Stimulated activated CD8-positive, alpha-beta memory T cell treated with anti-CD3 and anti-CD28 coated beads, Interleukin-15, amount 100 ng/mL, for 1 hour (primary cell): ENCODE results near the gene CHID1.

Experiments used
- DNase-seq: peaks from one replicate; pipeline ENCODE4 v3.0.0-alpha.2; 2020; ENCODE audit warnings: low read depth

The CHID1 gene

GRCh38 chr11:910589-911030 lies at the start of gene CHID1:
CHID1 (minus strand) TSS chr11:910810; CDS start chr11:904816, 5,994 bp downstream.
- DNase-seq: peak; percentile 59

DNA sequence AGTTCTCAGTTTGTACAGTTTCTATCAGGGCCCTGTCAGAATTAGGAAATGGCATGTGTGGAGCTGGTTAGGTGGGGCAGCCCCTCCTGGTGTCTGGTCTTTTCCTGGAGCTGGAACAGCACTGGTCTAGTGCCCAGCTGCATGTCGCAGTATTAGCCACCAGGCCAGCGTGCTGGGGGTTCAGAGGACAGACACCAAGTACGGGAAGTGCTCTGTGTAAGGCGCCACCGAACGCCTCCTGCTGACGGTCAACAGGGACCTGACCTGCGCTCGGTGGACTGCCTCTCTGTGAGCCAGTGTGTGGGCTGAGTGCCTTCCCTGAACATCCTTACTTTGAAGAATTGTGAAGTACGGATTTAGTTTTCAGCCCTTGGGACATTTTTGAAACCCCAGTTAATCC lies 49.0 kb upstream of the CHID1 start:
- no peak for DNase-seq

- DNase-seq: no peak
Observed at GRCh38 chr11:959027-959426, 48.4 kb upstream of the CHID1 start.

DNA sequence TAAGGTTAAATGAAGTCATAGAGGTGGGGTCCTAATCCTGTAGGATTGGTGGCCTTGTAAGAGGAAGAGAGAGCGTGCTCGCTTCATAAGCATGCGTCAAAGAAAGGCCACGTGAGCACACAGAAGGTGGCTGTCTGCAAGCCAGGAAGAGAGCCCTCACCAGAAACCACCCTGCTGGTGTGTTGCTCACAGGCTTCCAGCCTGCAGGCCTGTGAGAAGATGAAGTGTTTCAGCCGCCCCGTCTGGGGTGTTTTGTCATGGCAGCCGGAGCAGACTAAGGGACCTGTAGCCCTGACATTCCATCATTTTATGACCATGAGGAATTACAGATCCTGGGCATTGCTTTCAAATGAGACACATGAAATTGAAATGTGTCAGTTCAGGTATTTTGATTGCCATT lies 47.5 kb upstream of the CHID1 start:
- DNase-seq: no peak

- no peak for DNase-seq
Observed at GRCh38 chr11:957212-957920, 46.8 kb upstream of the CHID1 start.

DNA sequence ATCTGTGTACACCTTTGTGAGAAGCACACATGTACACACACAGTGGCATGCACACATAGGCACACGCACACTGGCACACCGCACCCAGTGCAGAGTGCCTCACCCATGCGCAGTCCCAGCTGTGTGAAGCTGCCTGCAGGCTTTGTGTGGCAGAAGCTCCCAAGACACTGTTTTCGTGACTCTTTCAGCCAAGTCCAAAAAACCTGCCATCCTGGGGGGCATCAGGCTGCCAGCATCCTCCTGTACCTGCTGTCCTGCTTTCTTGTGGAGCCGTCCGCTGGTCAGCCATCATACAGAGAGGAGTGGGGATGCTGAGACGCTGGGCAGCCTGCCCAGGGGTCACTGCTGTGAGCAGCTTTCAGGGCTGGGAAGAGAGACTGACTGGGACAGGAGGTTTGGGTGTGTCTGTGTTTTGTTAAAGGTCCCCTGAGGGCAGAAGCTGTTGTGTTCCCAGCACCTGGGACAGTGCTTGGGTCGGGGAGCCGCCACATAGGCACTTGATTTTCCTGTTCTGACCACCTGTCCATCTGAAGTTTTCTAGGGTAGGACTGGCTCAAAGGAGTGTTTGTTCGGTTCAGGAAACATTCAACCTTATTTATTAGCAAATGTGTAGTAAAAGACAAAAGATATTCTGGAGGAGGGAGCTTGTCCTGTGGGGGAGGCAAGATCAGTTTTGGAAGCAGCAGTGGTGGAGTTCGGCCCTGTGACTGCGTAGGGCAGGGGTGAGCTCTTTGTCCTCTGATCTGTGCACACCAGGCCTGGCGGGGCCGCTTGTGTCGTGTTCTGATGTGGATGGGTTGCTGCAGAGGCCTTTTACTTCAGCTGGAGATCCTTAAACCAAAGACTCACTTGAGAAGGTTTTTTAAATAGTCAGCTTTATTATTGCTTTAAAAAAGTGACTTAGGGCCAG lies 44.8 kb upstream of the CHID1 start:
- DNase-seq: no peak

DNA sequence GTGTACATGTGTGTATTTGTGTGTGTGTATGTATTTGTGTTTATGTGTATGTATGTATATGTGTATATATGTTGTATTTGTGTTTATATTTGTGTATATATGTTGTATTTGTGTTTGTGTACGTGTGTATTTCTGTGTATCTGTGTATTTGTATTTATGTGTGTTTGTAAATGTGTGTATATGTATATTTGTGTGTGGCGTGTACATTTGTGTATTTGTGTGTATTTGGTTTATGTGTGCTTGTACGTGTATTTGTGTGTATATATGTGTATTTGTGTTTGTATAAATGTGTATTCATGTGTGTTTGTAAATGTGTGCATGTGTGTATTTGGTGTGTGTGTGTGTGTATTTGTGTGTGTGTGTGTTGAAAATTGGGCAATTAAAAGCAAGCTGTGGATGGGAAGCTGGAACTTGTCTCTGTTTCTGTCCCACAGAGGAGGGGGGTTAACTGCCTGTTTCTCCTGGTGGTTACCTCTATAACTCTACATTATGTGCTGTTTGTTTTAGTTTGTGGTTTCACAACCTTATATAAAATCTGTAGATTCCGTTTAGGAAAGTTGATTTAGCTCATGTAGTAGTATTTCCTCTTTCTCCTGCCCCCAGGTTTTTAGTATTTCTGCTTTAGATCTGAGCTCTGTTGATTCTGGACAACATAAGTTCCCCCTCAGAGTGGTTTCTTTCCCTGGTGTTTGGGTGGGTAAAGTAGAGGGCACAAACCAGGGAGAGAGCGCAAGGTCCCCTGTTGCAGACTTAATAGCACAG lies 44.0 kb upstream of the CHID1 start:
- DNase-seq: no peak

- no peak for DNase-seq
Observed at GRCh38 chr11:953512-953911, 42.9 kb upstream of the CHID1 start.

DNA sequence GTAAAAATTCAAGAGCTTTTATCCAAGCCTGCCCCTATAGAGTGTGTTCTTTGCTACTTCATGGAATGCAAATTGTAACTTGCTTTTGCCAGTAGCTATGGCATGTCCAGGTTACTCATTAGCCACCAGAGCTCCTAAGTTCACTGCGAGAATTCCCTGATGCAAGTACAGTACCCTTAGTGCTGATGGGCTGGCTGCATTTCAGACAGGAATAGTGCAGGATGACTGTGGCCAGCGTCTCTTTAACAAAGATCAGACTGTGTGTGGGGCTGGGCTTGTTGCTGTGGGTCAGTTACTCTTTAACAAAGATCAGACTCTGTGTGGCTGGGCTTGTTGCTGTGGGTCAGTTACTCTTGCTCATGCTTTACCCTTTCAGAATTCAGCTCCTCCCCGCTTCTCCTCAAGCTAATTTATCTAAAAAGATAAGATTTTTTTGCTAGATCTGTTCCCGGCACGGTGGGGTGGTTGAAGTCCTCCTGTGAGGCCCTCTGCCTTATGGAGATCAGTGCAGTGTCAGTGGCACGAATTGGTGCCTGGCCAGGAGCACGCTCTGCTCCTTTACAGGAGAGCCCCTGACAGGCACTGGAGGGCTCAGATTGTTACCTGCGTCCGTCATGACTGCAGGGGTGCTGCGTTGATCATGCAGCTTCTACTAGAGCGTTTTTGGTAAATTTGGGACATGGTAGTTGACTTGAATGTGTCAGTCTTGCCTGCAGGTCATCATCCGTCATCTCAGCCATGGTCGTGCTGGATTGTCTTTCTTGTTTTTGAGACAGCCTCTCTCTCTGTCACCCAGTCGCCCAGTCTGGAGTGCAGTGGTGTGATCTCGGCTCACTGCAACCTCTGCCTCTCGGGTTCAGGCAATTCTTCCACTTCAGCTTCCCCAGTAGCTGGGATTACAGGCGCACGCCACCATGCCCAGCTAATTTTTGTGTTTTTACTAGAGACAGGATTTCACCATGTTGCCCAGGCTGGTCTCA lies 42.1 kb upstream of the CHID1 start:
- no peak for DNase-seq

- no peak for DNase-seq
Observed at GRCh38 chr11:951507-951906, 40.9 kb upstream of the CHID1 start.

DNA sequence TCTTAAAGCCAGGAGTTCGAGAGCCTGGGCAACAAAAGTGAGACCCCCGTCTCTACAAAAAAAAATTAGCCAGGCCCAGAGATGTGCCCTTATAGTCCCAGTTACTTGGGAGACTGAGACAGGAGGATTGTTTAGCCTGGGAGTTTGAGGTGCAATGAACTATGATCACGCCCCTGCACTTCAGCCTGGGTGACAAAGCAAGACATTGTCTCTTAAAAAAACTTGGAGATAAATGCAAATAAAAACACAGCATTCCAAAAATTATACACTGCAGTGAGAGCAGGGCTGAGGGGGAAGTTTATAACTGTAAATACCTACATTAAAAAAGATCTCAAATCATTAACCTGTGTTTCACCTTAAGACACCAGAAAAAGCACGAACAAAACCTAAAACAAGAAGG lies 37.1 kb upstream of the CHID1 start:
- no peak for DNase-seq

DNA sequence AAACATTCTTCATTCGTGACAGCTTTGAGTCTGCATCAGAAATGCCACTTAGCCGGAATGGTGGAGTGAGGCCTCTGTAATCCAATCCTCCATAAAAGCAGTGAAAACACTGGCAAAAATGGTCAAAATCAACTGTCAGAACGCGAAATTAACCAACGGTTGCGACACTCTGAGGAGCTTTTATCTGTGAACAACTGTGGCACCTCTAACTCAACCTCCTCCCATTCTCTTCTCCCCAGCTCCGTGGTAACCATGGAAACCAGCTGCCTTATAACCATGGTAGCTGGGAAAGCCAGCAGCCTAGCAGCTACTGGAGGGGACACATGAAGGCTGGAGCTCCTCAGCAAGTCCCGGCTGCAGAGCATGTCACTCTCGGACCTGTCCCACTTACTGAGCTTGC lies 35.4 kb upstream of the CHID1 start:
- DNase-seq: no peak

DNA sequence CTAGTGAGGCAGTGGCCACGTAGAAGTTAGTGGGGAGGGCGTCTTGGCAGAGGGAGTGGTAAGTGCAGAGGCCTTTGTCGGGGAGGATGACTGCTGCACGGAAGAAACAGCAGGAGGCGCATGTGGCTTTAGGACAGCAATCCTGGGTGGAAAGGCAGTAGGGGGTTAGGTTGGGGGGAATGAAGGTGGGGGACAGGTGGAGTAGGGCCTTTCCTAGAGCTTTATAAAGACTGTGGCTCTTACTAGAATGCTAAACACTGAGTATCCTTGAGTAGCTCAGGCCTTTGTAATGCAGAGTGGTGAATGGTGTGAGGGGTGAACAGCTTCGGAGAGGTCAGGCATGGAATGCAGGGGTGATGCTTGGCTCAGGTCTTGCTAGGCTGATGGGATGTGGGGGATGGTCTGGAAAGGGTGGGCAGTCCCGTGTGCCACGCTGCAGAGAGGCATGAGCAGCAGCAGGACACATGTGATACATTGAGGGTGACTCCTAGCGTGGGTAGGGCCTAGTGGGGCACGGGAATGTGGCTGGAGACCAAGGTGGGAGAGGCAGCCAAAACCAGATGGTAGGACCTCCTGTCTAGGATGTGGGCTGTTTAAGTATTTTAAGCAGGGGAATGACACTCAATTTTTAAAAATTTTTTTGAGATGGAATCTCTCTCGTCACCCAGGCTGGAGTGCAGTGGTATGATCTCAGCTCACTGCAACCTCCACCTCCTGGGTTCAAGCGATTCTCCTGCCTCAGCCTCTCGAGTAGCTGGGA lies 34.3 kb upstream of the CHID1 start:
- DNase-seq: no peak

GRCh38 chr11:942823-943222 lies 32.2 kb upstream of the CHID1 start:
- no peak for DNase-seq

GRCh38 chr11:940496-941135 lies 30.0 kb upstream of the CHID1 start:
- DNase-seq: no peak

- no peak for DNase-seq
Observed at GRCh38 chr11:937841-938261, 27.2 kb upstream of the CHID1 start.

DNA sequence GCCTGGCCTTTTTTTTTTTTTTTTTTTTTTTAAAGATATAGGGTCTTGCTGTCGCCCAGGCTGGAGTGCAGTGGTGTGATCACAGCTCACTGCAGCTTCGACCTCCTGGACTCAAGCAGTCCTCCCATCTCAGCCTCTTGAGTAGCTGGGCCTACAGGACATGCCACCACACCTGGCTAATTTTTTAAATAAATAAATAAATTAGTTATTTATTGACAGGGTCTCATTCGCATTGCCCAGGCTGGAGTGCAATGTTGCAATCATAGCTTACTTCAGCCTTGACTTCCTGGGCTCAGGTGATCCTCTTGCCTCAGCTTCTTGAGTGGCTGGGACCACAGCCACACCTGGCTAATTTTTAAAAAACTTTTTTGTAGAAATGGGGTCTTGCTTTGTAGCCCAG lies 25.6 kb upstream of the CHID1 start:
- no peak for DNase-seq

- no peak for DNase-seq
Observed at GRCh38 chr11:934527-934926, 23.9 kb upstream of the CHID1 start.

DNA sequence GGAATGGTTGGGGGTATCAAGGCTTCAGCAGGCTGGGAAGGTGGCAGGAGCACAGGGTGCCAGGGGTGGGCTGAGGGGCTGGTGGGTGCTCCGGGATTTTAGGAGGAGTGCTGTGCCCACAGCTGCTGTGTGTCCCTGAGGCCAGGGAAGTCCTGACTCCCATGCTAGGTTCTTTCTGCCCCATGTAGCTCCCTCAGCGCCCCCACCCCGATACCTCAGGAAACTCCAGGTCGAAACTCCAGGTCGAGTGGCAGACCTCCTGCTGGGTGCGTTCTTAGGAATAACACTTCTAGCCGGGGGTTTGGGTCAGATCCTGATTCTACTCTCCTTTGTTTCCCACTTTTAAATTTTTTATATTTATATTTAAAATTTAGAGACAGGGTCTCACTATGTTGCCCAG lies 23.3 kb upstream of the CHID1 start:
- DNase-seq: no peak
